H1 (cell line): ENCODE results near the gene ALDH4A1. TPM values are rescaled to one million over a fixed set of nuclear protein-coding genes. Genes with fewer than 3 reads are reported as not detected.

Source experiments
- CTCF ChIA-PET: fragments of 300-600 bp; sonication (Branson Sonifier 250); formaldehyde crosslinking; loops from one replicate; lab custom pipeline; 2021; ENCODE audit not compliant: partially characterized antibody; lab: Charles Lee
- POLR2A ChIA-PET: fragments of 300-600 bp; sonication (Branson Sonifier 250); formaldehyde crosslinking; loops from one replicate; lab custom pipeline; 2021; ENCODE audit warnings: inconsistent platforms; ENCODE audit not compliant: partially characterized antibody; lab: Charles Lee
- DNase-seq, 2 experiments: peaks; one replicate each; pipeline versions ENCODE4 v3.0.0 to v3.0.0-alpha.2; 2010 to 2022; ENCODE audit warnings: low spot score in 2 of 2, low read depth in 1 of 2, mixed read lengths in 1 of 2
- FAIRE-seq: peaks from 2 replicates; lab custom pipeline; 2011; peaks lifted over from hg19 to GRCh38; lab: Jason Lieb, UNC
- H2AFZ ChIP-seq: 2 replicates; pipeline ENCODE4 v1.8.1; 2012; ENCODE audit warnings: low read length, inconsistent platforms
- H2AK5ac ChIP-seq: 2 replicates; pipeline ENCODE4 v1.6.1; 2013; ENCODE audit warnings: low read depth, low read length
- H2BK120ac ChIP-seq: replicated peaks from 2 replicates; pipeline ENCODE3; 2013; ENCODE audit warnings: low read depth, low read length, inconsistent platforms
- H2BK12ac ChIP-seq: 2 replicates; pipeline ENCODE4 v1.6.1; 2013; ENCODE audit warnings: low read depth, low read length
- H2BK15ac ChIP-seq: 2 replicates; pipeline ENCODE4 v1.6.1; 2013; ENCODE audit warnings: low read length
- H2BK20ac ChIP-seq: 2 replicates; pipeline ENCODE4 v1.6.1; 2013; ENCODE audit warnings: low read length
- H2BK5ac ChIP-seq: 2 replicates; pipeline ENCODE4 v1.6.1; 2013; ENCODE audit warnings: low read depth, low read length
- H3K14ac ChIP-seq: 2 replicates; pipeline ENCODE4 v1.6.1; 2013; ENCODE audit warnings: inconsistent platforms; ENCODE audit not compliant: insufficient read length
- H3K18ac ChIP-seq: 2 replicates; pipeline ENCODE4 v1.6.1; 2013; ENCODE audit warnings: low read length; ENCODE audit errors: extremely low read depth
- H3K23ac ChIP-seq: 2 replicates; pipeline ENCODE4 v1.6.1; 2013; ENCODE audit warnings: inconsistent platforms; ENCODE audit not compliant: insufficient read length
- H3K23me2 ChIP-seq: 2 replicates; pipeline ENCODE4 v1.6.1; 2013; ENCODE audit warnings: low read depth, low read length
- H3K27ac ChIP-seq: 2 replicates; pipeline ENCODE4 v1.6.1; 2011; ENCODE audit warnings: low read depth, low read length, inconsistent platforms
- H3K27me3 ChIP-seq, 4 experiments: replicated peaks in 1 of 4; 1 replicate in 1 of 4; 2 replicates in 3 of 4; pipeline versions ENCODE4 v1.6.1 to v1.8.1; 2011 to 2013; ENCODE audit warnings: low read length in 3 of 4, mild to moderate bottlenecking in 3 of 4, inconsistent platforms in 2 of 4, mixed read lengths in 2 of 4, moderate library complexity in 1 of 4; ENCODE audit not compliant: control insufficient read depth in 3 of 4, insufficient read depth in 3 of 4; ENCODE audit errors: extremely low read depth in 1 of 4
- H3K36me3 ChIP-seq, 4 experiments: 2 replicates each; pipeline versions ENCODE4 v1.6.1 to v1.8.1; 2011 to 2013; ENCODE audit warnings: mild to moderate bottlenecking in 4 of 4, low read length in 3 of 4, moderate library complexity in 2 of 4, control low read depth in 1 of 4, inconsistent platforms in 1 of 4; ENCODE audit not compliant: insufficient read depth in 4 of 4, control insufficient read depth in 2 of 4
- H3K4ac ChIP-seq: replicated peaks from 2 replicates; pipeline ENCODE3; 2013; ENCODE audit warnings: low read length, low read depth, mixed read lengths, inconsistent platforms; ENCODE audit not compliant: insufficient read length
- H3K4me1 ChIP-seq, 4 experiments: replicated peaks in 1 of 4; 1 replicate in 1 of 4; 2 replicates in 3 of 4; pipeline versions ENCODE4 v1.6.1 to v1.8.1; 2011 to 2013; ENCODE audit warnings: low read length in 3 of 4, inconsistent platforms in 2 of 4, mixed read lengths in 1 of 4; ENCODE audit not compliant: insufficient read depth in 4 of 4, control insufficient read depth in 3 of 4
- H3K4me2 ChIP-seq, 2 experiments: 2 replicates each; pipeline versions ENCODE4 v1.6.1 to v1.8.1; 2011 to 2013; ENCODE audit warnings: low read depth in 2 of 2, low read length in 2 of 2, control low read depth in 1 of 2, inconsistent platforms in 1 of 2, mild to moderate bottlenecking in 1 of 2; ENCODE audit not compliant: insufficient read depth in 1 of 2
- H3K4me3 ChIP-seq, 4 experiments: fragments of 200-600, 300-600 bp in 1 of 4; sonication (generic), shearing (Covaris generic), sonication (Bioruptor Twin) in 1 of 4; 2 replicates each; pipeline versions ENCODE4 v1.5.1 to v1.8.1; 2011 to 2016; ENCODE audit warnings: low read length in 4 of 4, low read depth in 3 of 4, control low read depth in 2 of 4, inconsistent platforms in 2 of 4, mild to moderate bottlenecking in 2 of 4, mixed read lengths in 1 of 4, moderate library complexity in 1 of 4; ENCODE audit not compliant: insufficient read depth in 2 of 4; ENCODE audit errors: extremely low read depth in 1 of 4
- H3K56ac ChIP-seq: replicated peaks from 2 replicates; pipeline ENCODE3; 2013; ENCODE audit warnings: low read depth, mild to moderate bottlenecking, mixed read lengths, low read length, inconsistent platforms; ENCODE audit not compliant: insufficient read length
- H3K79me1 ChIP-seq: 2 replicates; pipeline ENCODE4 v1.6.1; 2013; ENCODE audit warnings: low read depth, low read length, control low read depth
- H3K79me2 ChIP-seq, 2 experiments: 2 replicates each; pipeline versions ENCODE4 v1.6.1 to v1.8.1; 2012 to 2013; ENCODE audit warnings: low read length in 2 of 2, mild to moderate bottlenecking in 2 of 2, inconsistent platforms in 1 of 2; ENCODE audit not compliant: insufficient read depth in 2 of 2, control insufficient read depth in 1 of 2
- H3K9ac ChIP-seq, 4 experiments: replicated peaks in 1 of 4; 1 replicate in 1 of 4; 2 replicates in 3 of 4; pipeline versions ENCODE4 v1.6.1 to v1.8.1; 2011 to 2013; ENCODE audit warnings: low read depth in 3 of 4, low read length in 3 of 4, control low read depth in 2 of 4, mild to moderate bottlenecking in 2 of 4, moderate library complexity in 2 of 4, inconsistent platforms in 1 of 4; ENCODE audit errors: extremely low read depth in 1 of 4
- H3K9me3 ChIP-seq, 2 experiments: 2 replicates each; pipeline versions ENCODE4 v1.6.1 to v1.8.1; 2012 to 2013; ENCODE audit warnings: mild to moderate bottlenecking in 2 of 2, moderate library complexity in 2 of 2, control low read depth in 1 of 2, inconsistent platforms in 1 of 2, low read depth in 1 of 2, low read length in 1 of 2, mixed read lengths in 1 of 2; ENCODE audit not compliant: insufficient read depth in 2 of 2
- H4K20me1 ChIP-seq, 2 experiments: replicated peaks in 1 of 2; 2 replicates each; pipeline versions ENCODE3 to v1.8.1; 2011 to 2013; ENCODE audit warnings: inconsistent platforms in 2 of 2, low read length in 2 of 2, mild to moderate bottlenecking in 1 of 2; ENCODE audit not compliant: insufficient read depth in 2 of 2, control insufficient read depth in 1 of 2
- H4K5ac ChIP-seq: 2 replicates; pipeline ENCODE4 v1.6.1; 2013; ENCODE audit warnings: low read length, low read depth, mixed read lengths, inconsistent platforms; ENCODE audit not compliant: insufficient read length
- H4K8ac ChIP-seq: 2 replicates; pipeline ENCODE4 v1.8.0; 2013; ENCODE audit warnings: mild to moderate bottlenecking, moderate library complexity, low read length, inconsistent platforms; ENCODE audit not compliant: insufficient read depth; ENCODE audit errors: extremely low read depth
- H4K91ac ChIP-seq: replicated peaks from 2 replicates; pipeline ENCODE3; 2013; ENCODE audit warnings: low read length, mixed read lengths, inconsistent platforms; ENCODE audit not compliant: insufficient read length
- CBX5 ChIP-seq: fragments of 300-800, 300-1000 bp; sonication (generic); IDR thresholded peaks from 2 replicates; pipeline ENCODE4 v1.7.1; 2016; ENCODE audit warnings: antibody characterized with exemption, low read length, low read depth
- WGBS, 2 experiments: shearing (Covaris generic) in 1 of 2; methylation state at CpG; one replicate each; pipeline versions ENCODE4 v1.1.6 to v1.1.7; 2013 to 2015; ENCODE audit warnings: low lambda C conversion rate in 2 of 2, mixed read lengths in 2 of 2, inconsistent platforms in 1 of 2, low coverage in 1 of 2, missing lambda C conversion rate in 1 of 2; ENCODE audit not compliant: insufficient replicate concordance in 2 of 2, insufficient coverage in 1 of 2, insufficient read length in 1 of 2; ENCODE audit errors: extremely low coverage in 1 of 2, missing lambda C conversion rate in 1 of 2; 5-methylcytosine and 5-hydroxymethylcytosine counted together
- polyA plus RNA-seq, 7 experiments: library from polyadenylated mRNA; depleted of rRNA in 3 of 7; stranded (reverse) in 5 of 7; unstranded in 2 of 7; fragments of >200 nt in 5 of 7; fragments of 200-250 nt in 2 of 7; gene quantifications; 1 replicate in 5 of 7; 2 replicates in 1 of 7; 4 replicates in 1 of 7; pipeline versions ENCODE4 v1.2.1 to v1.2.3, GENCODE V29; 2011 to 2013; ENCODE audit warnings: missing spikeins in 2 of 7, mixed read lengths in 2 of 7
- total RNA-seq: library from RNA; stranded (reverse); fragmentation: NEBNext Ultra II Directional; extraction: Animal tissue kit (Norgen Biotek cat#: 25700); gene quantifications from 2 replicates; pipeline ENCODE4 v1.2.1, GENCODE V29; 2021

Gene ALDH4A1
- total and polyA plus RNA-seq, 2 of the 8 experiments (the other 6 are each of a cell fraction or from before 2014, with no cell fraction given), result 30.3 to 35.9 TPM

DNA sequence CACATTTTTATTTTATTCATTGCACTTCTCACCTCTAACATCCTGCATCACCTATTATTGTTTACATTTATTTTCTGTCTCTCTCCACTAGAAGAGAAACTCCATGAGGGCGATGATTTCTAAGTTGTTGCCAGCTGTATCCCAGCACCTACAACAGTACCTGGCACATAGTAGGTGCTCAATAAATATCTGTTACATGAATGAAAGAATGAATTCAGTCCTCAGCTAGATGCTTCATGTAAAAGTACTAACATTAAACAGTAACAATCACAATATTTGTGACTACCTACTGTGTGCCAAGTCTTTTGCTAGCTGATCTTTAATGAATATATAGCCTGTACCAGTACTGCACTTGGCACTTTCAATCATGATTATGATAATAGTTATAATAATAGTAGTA is 45.9 kb downstream of the ALDH4A1 start:
- H4K91ac ChIP-seq, result no peak overlapping the region
- FAIRE-seq (no peak), DNase-seq (no peak)
- H3K36me3 ChIP-seq, result no peaks in the 10 kb centered on the region; a peak in 1 of 8 replicates
- ChIA-PET POLR2A (no interaction called here), CTCF (interaction anchor here (0.8 to 2.7 kb wide), 2 partner anchors 18 to 35 kb away, joined by 4 to 15 read pairs; no protein-coding TSS in a partner anchor)
- no peak overlapping the region for H4K8ac ChIP-seq
- no peak overlapping the region for H3K9ac ChIP-seq
- no peak overlapping the region for H2BK5ac ChIP-seq
- no peak overlapping the region for H3K27ac ChIP-seq
- H3K23me2 ChIP-seq, result peaks cover 12% of the 10 kb centered on the region; the same call in 1 of the 2 replicates
- H3K4me2 ChIP-seq, result no peak overlapping the region
- no peak overlapping the region for H3K18ac ChIP-seq
- H2AFZ ChIP-seq, result no peak overlapping the region
- no peak overlapping the region for H2AK5ac ChIP-seq
- peaks cover 0 to 4% (median 1%) of the 10 kb centered on the region in 4 experiments; a peak in 3 of 7 replicates for H3K27me3 ChIP-seq
- H3K56ac ChIP-seq, result no peak overlapping the region
- no peak overlapping the region for H2BK120ac ChIP-seq
- H3K79me2 ChIP-seq, result no peaks in the 10 kb centered on the region
- no peak overlapping the region for H2BK20ac ChIP-seq
- H3K4me1 ChIP-seq, result no peaks in the 10 kb centered on the region
- H2BK12ac ChIP-seq, result no peak overlapping the region
- no peaks in the 10 kb centered on the region for H3K79me1 ChIP-seq
- H3K9me3 ChIP-seq, result no peaks in the 10 kb centered on the region
- H3K4me3 ChIP-seq, result no peak overlapping the region
- no peak overlapping the region for H4K5ac ChIP-seq
- no peak overlapping the region for H2BK15ac ChIP-seq
- peaks cover 0 to 7% of the 10 kb centered on the region in 2 experiments for H4K20me1 ChIP-seq
- 88% methylated on average over 1 of the region's 1 CpG; no CpG with 5 or more reads in 1 of the 2 experiments for WGBS, 2 experiments
- no peak overlapping the region for H3K4ac ChIP-seq
- no peak overlapping the region for H3K23ac ChIP-seq
- TF ChIP-seq CBX5, result no peak
- H3K14ac ChIP-seq, result no peak overlapping the region
